HCT116 (cell line): ENCODE data around the gene ANKLE2. TPM values are rescaled to one million over a fixed set of nuclear protein-coding genes. Genes with fewer than 3 reads are reported as not detected.

Source experiments
- ATAC-seq: fragments of 200-7000 bp; cut with Tn5 transposase; 2 replicates; pipeline ENCODE4 v1.9.1; 2020; ENCODE audit warnings: mild to moderate bottlenecking, moderate library complexity
- BruUV-seq: library from RNA; stranded (reverse); fragments of 400-500 nt; replicated peaks from 2 replicates; lab custom pipeline; 2021; lab: Mats Ljungman, UMichigan
- CTCF ChIA-PET: fragments of 300-600 bp; sonication (Branson Sonifier 250); formaldehyde crosslinking; loops from one replicate; lab custom pipeline; 2021; ENCODE audit warnings: antibody characterized with exemption; lab: Charles Lee
- POLR2A ChIA-PET: fragments of 300-600, 350-600 bp; sonication (Branson Sonifier 250); formaldehyde crosslinking; loops from one replicate; lab custom pipeline; 2021; ENCODE audit warnings: antibody characterized with exemption; lab: Charles Lee
- RAD21 ChIA-PET, 2 experiments: fragments of 300-600 bp; sonication (Branson Sonifier 250); formaldehyde crosslinking; loops; one replicate each; lab custom pipeline; 2023; ENCODE audit warnings: low total read pairs in 2 of 2; ENCODE audit not compliant: uncharacterized antibody in 2 of 2, unreplicated experiment in 2 of 2, low non-redundant PET in 1 of 2; lab: Charles Lee
- DNase-seq: peaks from one replicate; pipeline ENCODE4 v3.0.0-alpha.2; 2010; ENCODE audit warnings: low read depth, low spot score
- H2AFZ ChIP-seq: fragments of 200-600 bp; shearing (Covaris generic), sonication (generic); 2 replicates; pipeline ENCODE4 v1.6.1; 2017; ENCODE audit warnings: low read depth, mixed run types, mixed read lengths, antibody characterized with exemption, low read length; ENCODE audit not compliant: poor library complexity, severe bottlenecking
- H3K27ac ChIP-seq: 2 replicates; pipeline ENCODE4 v1.5.1; 2012; ENCODE audit warnings: low read depth, low read length
- H3K27me3 ChIP-seq: fragments of 200-600 bp; sonication (generic); 2 replicates; pipeline ENCODE4 v1.6.1; 2016; ENCODE audit warnings: mixed run types, low read length, mixed read lengths; ENCODE audit not compliant: insufficient read depth
- H3K36me3 ChIP-seq, 2 experiments: fragments of 200-500 bp in 1 of 2; fragments of 200-600 bp in 1 of 2; sonication (Bioruptor generic) in 1 of 2; sonication (generic) in 1 of 2; 2 replicates each; pipeline versions ENCODE4 v1.5.1 to v1.6.1; 2014 to 2016; ENCODE audit warnings: low read length in 2 of 2, inconsistent platforms in 1 of 2, mixed read lengths in 1 of 2, mixed run types in 1 of 2; ENCODE audit not compliant: insufficient read depth in 2 of 2, control insufficient read depth in 1 of 2
- H3K4me1 ChIP-seq, 2 experiments: fragments of 200-600 bp in 1 of 2; sonication (generic) in 1 of 2; 2 replicates each; pipeline versions ENCODE4 v1.5.1 to v1.6.1; 2012 to 2017; ENCODE audit warnings: low read length in 2 of 2, inconsistent platforms in 1 of 2, mild to moderate bottlenecking in 1 of 2, mixed read lengths in 1 of 2, mixed run types in 1 of 2, moderate library complexity in 1 of 2; ENCODE audit not compliant: insufficient read depth in 2 of 2, control insufficient read depth in 1 of 2
- H3K4me2 ChIP-seq: fragments of 200-600 bp; sonication (generic); 2 replicates; pipeline ENCODE4 v1.6.1; 2017; ENCODE audit warnings: mixed run types, low read length, mixed read lengths
- H3K4me3 ChIP-seq, 2 experiments: fragments of 200-600 bp in 1 of 2; sonication (generic) in 1 of 2; replicated peaks in 1 of 2; 2 replicates each; pipeline ENCODE4 v1.5.1; 2011 to 2016; ENCODE audit warnings: low read length in 2 of 2, control low read depth in 1 of 2, low read depth in 1 of 2, mild to moderate bottlenecking in 1 of 2, mixed read lengths in 1 of 2, mixed run types in 1 of 2
- H3K79me2 ChIP-seq: fragments of 200-600 bp; sonication (generic); 2 replicates; pipeline ENCODE4 v1.6.1; 2017; ENCODE audit warnings: mild to moderate bottlenecking, mixed run types, low read length, moderate library complexity, mixed read lengths; ENCODE audit not compliant: insufficient read depth
- H3K9ac ChIP-seq: fragments of 200-600 bp; sonication (generic); 2 replicates; pipeline ENCODE4 v1.6.1; 2016; ENCODE audit warnings: low read length, mixed read lengths
- H3K9me2 ChIP-seq: fragments of 200-600 bp; sonication (generic), shearing (Covaris generic); 2 replicates; pipeline ENCODE4 v1.6.1; 2017; ENCODE audit warnings: mixed run types, mild to moderate bottlenecking, moderate library complexity; ENCODE audit not compliant: insufficient read depth
- H3K9me3 ChIP-seq, 2 experiments: fragments of 200-500 bp in 1 of 2; fragments of 200-600 bp in 1 of 2; sonication (Bioruptor generic) in 1 of 2; sonication (generic) in 1 of 2; 2 replicates each; pipeline ENCODE4 v1.6.1; 2014 to 2017; ENCODE audit warnings: low read length in 2 of 2, mixed read lengths in 2 of 2, inconsistent platforms in 1 of 2, low read depth in 1 of 2, mild to moderate bottlenecking in 1 of 2, mixed run types in 1 of 2, moderate library complexity in 1 of 2; ENCODE audit not compliant: control insufficient read depth in 1 of 2, insufficient read depth in 1 of 2
- H4K20me1 ChIP-seq: fragments of 200-600 bp; sonication (generic), shearing (Covaris generic); 2 replicates; pipeline ENCODE4 v1.6.1; 2017; ENCODE audit warnings: mixed run types, mild to moderate bottlenecking, moderate library complexity; ENCODE audit not compliant: insufficient read depth
- CBX3 ChIP-seq: IDR thresholded peaks from 2 replicates; pipeline ENCODE4 v1.6.1; 2012; ENCODE audit warnings: low read depth
- CEBPB ChIP-seq: IDR thresholded peaks from 2 replicates; pipeline ENCODE4 v1.6.1; 2012; ENCODE audit warnings: low read depth
- CTCF ChIP-seq, 3 experiments: fragments of 200-600 bp in 1 of 3; sonication (generic) in 1 of 3; IDR thresholded peaks in 2 of 3; conservative IDR thresholded peaks in 1 of 3; 2 replicates each; pipeline ENCODE4 v1.5.1; 2012 to 2017; ENCODE audit warnings: low read depth in 2 of 3, low read length in 2 of 3, antibody characterized with exemption in 1 of 3, borderline replicate concordance in 1 of 3, control low read depth in 1 of 3, mild to moderate bottlenecking in 1 of 3, mixed read lengths in 1 of 3, mixed run types in 1 of 3, moderate library complexity in 1 of 3; ENCODE audit not compliant: insufficient read depth in 1 of 3
- ELF1 ChIP-seq: IDR thresholded peaks from 2 replicates; pipeline ENCODE4 v1.6.1; 2012; ENCODE audit warnings: low read depth, borderline replicate concordance
- EZH2 ChIP-seq: fragments of 200-600 bp; sonication (generic); IDR thresholded peaks from 2 replicates; pipeline ENCODE4 v1.6.1; 2017; ENCODE audit warnings: antibody characterized with exemption, mixed run types
- EZH2phosphoT487 ChIP-seq: fragments of 200-600 bp; IDR thresholded peaks from 2 replicates; pipeline ENCODE4 v1.6.1; 2018; ENCODE audit warnings: antibody characterized with exemption, borderline replicate concordance
- FOSL1 ChIP-seq: IDR thresholded peaks from 2 replicates; pipeline ENCODE4 v1.6.1; 2012; ENCODE audit warnings: low read depth
- JUND ChIP-seq: IDR thresholded peaks from 2 replicates; pipeline ENCODE4 v1.6.1; 2012
- POLR2A ChIP-seq: IDR thresholded peaks from 2 replicates; pipeline ENCODE4 v1.7.0; 2011; ENCODE audit warnings: borderline replicate concordance; ENCODE audit not compliant: insufficient read depth, insufficient read length; ENCODE audit errors: extremely low read depth
- POLR2AphosphoS5 ChIP-seq: IDR thresholded peaks from 2 replicates; pipeline ENCODE4 v1.6.1; 2011; ENCODE audit warnings: mild to moderate bottlenecking, low read depth, low read length, moderate library complexity
- RAD21 ChIP-seq: IDR thresholded peaks from 2 replicates; pipeline ENCODE4 v1.6.1; 2012; ENCODE audit warnings: low read depth, mild to moderate bottlenecking
- SIN3A ChIP-seq: IDR thresholded peaks from 2 replicates; pipeline ENCODE4 v1.6.1; 2012; ENCODE audit warnings: low read depth
- SP1 ChIP-seq: IDR thresholded peaks from 2 replicates; pipeline ENCODE4 v1.6.1; 2012; ENCODE audit warnings: low read depth
- SRF ChIP-seq: IDR thresholded peaks from 2 replicates; pipeline ENCODE4 v1.6.1; 2012; ENCODE audit warnings: low read depth
- YY1 ChIP-seq: IDR thresholded peaks from 2 replicates; pipeline ENCODE4 v1.6.1; 2011; ENCODE audit warnings: low read length, low read depth, moderate library complexity, mild to moderate bottlenecking; ENCODE audit not compliant: insufficient replicate concordance; ENCODE audit errors: extremely low read depth
- ZFX ChIP-seq: fragments of 450-650 bp; IDR thresholded peaks from 2 replicates; pipeline ENCODE4 v1.6.1; 2017
- ZNF274 ChIP-seq: fragments of 200-500 bp; sonication (Bioruptor generic); IDR thresholded peaks from 2 replicates; pipeline ENCODE4 v1.6.1; 2014; ENCODE audit warnings: mild to moderate bottlenecking, low read depth, low read length, inconsistent platforms
- intact Hi-C: fragments of 100-400 bp; cut with micrococcal nuclease; formaldehyde crosslinking; loops from 2 replicates; pipeline ENCODE4 v1.10.0; 2022
- total RNA-seq: library from RNA; stranded (reverse); gene quantifications from one replicate; pipeline ENCODE4 v1.2.1, GENCODE V29; 2021; ENCODE audit not compliant: unreplicated experiment
- TF ChIP-seq, protein P1 (sequence below): IDR thresholded peaks from 2 replicates; pipeline ENCODE4 v1.6.1; 2012; ENCODE audit warnings: low read depth
- TF ChIP-seq, protein P2 (sequence below): IDR thresholded peaks from 2 replicates; pipeline ENCODE4 v1.6.1; 2011; ENCODE audit warnings: mild to moderate bottlenecking, low read length, moderate library complexity; ENCODE audit not compliant: insufficient replicate concordance; ENCODE audit errors: extremely low read depth

Gene ANKLE2
- total RNA-seq, 1 experiment from 2014 or later, result 68.8 TPM

GRCh38 chr12:132687211-132688164 lies 74.1 kb downstream of the ANKLE2 start, which contains the start of the genes POLE and PXMP2:
TSS of gene POLE (minus strand) at chr12:132687342. CDS start at chr12:132687315, 27 bp downstream.
TSS of gene PXMP2 (plus strand) at chr12:132687587. CDS start at chr12:132687671, 84 bp downstream.
- H4K20me1 ChIP-seq, result peaks cover 4% of the 10 kb centered on the region; the same call in 1 of the 2 replicates
- H3K27ac ChIP-seq, result peak within 1 kb of the TSS; percentile 92
- peak within 1 kb of the TSS; percentile 66 to 72 for H3K4me3 ChIP-seq
- H3K36me3 ChIP-seq, result peaks cover 0 to 15% of the 10 kb centered on the region in 2 experiments; a peak in 3 of 4 replicates
- no TSS peak for BruUV-seq
- H3K9me2 ChIP-seq, result no peaks in the 10 kb centered on the region
- ATAC-seq, result peak; percentile 92
- ChIA-PET CTCF (no interaction called here), RAD21 (no interaction called here), POLR2A (no interaction called here)
- H3K79me2 ChIP-seq, result peaks cover 52% of the 10 kb centered on the region
- peak within 1 kb of the TSS; percentile 87 for H3K4me2 ChIP-seq
- peaks cover 8 to 19% of the 10 kb centered on the region in 2 experiments for H3K4me1 ChIP-seq
- intact Hi-C loops, result loop anchor here (5.0 kb wide), 1 partner anchor 235 kb away; no protein-coding TSS in a partner anchor
- H2AFZ ChIP-seq, result no peak within 1 kb of the TSS
- H3K9ac ChIP-seq, result peak within 1 kb of the TSS; percentile 90
- peak; percentile 87 for DNase-seq
- no peaks in the 10 kb centered on the region for H3K9me3 ChIP-seq
- no peaks in the 10 kb centered on the region for H3K27me3 ChIP-seq
- TF ChIP-seq POLR2AphosphoS5 (peak; percentile 73), SRF (no peak), ELF1 (no peak), POLR2A (peak; percentile 67), EZH2phosphoT487 (no peak), SIN3A (peak; percentile 96), RAD21 (no peak), CBX3 (peak; percentile 52; the same call in 1 of the 2 replicates), ZNF274 (no peak), EZH2 (no peak), CEBPB (no peak), JUND (no peak), YY1 (peak; percentile 88), FOSL1 (no peak), ZFX (peak; percentile 40; the same call in 1 of the 2 replicates), SP1 (peak; percentile 85), CTCF (IDR thresholded peaks at IDR 0.05 in 2 of 3, conservative IDR thresholded peaks at IDR 0.05 in 1 of 3; ENCODE audit: borderline replicate concordance in 1 of 3, insufficient read depth in 1 of 3, low read depth in 2 of 3, low read length in 2 of 3) (no peak)
- TF ChIP-seq, protein P1, sequence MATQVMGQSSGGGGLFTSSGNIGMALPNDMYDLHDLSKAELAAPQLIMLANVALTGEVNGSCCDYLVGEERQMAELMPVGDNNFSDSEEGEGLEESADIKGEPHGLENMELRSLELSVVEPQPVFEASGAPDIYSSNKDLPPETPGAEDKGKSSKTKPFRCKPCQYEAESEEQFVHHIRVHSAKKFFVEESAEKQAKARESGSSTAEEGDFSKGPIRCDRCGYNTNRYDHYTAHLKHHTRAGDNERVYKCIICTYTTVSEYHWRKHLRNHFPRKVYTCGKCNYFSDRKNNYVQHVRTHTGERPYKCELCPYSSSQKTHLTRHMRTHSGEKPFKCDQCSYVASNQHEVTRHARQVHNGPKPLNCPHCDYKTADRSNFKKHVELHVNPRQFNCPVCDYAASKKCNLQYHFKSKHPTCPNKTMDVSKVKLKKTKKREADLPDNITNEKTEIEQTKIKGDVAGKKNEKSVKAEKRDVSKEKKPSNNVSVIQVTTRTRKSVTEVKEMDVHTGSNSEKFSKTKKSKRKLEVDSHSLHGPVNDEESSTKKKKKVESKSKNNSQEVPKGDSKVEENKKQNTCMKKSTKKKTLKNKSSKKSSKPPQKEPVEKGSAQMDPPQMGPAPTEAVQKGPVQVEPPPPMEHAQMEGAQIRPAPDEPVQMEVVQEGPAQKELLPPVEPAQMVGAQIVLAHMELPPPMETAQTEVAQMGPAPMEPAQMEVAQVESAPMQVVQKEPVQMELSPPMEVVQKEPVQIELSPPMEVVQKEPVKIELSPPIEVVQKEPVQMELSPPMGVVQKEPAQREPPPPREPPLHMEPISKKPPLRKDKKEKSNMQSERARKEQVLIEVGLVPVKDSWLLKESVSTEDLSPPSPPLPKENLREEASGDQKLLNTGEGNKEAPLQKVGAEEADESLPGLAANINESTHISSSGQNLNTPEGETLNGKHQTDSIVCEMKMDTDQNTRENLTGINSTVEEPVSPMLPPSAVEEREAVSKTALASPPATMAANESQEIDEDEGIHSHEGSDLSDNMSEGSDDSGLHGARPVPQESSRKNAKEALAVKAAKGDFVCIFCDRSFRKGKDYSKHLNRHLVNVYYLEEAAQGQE, result no peak
- TF ChIP-seq, protein P2, sequence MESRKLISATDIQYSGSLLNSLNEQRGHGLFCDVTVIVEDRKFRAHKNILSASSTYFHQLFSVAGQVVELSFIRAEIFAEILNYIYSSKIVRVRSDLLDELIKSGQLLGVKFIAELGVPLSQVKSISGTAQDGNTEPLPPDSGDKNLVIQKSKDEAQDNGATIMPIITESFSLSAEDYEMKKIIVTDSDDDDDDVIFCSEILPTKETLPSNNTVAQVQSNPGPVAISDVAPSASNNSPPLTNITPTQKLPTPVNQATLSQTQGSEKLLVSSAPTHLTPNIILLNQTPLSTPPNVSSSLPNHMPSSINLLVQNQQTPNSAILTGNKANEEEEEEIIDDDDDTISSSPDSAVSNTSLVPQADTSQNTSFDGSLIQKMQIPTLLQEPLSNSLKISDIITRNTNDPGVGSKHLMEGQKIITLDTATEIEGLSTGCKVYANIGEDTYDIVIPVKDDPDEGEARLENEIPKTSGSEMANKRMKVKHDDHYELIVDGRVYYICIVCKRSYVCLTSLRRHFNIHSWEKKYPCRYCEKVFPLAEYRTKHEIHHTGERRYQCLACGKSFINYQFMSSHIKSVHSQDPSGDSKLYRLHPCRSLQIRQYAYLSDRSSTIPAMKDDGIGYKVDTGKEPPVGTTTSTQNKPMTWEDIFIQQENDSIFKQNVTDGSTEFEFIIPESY, result peak; percentile 97
